ENCODE measurements around the gene VAC14.
"Not testable (repeated sequence)": the region's sequence is repeated elsewhere in the genome, so short reads cannot be mapped to it uniquely, and the experiment has no call there.

The VAC14 gene

DNA sequence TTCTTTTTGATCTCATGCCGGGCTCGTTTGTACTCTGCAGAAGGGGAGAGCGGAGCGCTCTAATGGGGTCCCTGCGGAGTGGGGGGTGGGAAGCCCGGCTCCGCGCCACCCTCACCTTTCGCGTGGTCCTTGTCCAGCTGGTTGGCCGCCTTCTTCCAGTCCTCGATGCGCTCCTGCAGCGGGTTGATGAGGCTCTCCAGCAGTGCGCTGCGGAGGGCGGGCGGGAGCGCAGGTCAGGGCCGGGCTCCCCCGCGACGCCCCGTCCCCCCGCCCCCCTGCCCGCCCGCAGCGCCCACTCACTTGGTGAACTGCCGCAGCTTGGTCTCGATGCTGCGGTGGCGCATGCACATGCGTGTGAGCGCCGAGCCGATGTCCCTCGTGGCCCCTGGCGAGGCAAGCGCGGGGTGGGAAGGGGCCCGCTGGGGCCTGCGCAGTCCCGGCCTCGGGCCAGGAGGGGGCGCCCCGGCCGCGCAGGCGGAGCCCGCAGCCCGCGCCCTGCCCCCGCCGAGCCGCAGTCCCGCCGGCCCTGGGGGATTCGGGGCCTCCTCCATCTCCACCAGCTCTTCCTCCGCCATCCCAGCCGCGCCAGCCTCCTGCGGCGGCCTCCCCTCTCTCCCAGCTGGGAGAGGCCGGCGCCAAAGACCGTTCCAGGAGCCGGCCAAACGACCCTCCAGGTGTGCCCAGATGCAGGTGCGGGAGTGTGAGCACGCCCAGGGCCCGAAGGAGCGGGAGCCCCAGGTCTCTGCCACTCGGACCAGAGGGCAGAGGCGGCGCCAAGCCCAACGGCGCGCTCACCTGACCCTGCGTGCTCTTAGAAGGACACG lies 121.1 kb downstream of the VAC14 start:
- no peak for DNase-seq (ENCODE audit: low spot score)

DNA sequence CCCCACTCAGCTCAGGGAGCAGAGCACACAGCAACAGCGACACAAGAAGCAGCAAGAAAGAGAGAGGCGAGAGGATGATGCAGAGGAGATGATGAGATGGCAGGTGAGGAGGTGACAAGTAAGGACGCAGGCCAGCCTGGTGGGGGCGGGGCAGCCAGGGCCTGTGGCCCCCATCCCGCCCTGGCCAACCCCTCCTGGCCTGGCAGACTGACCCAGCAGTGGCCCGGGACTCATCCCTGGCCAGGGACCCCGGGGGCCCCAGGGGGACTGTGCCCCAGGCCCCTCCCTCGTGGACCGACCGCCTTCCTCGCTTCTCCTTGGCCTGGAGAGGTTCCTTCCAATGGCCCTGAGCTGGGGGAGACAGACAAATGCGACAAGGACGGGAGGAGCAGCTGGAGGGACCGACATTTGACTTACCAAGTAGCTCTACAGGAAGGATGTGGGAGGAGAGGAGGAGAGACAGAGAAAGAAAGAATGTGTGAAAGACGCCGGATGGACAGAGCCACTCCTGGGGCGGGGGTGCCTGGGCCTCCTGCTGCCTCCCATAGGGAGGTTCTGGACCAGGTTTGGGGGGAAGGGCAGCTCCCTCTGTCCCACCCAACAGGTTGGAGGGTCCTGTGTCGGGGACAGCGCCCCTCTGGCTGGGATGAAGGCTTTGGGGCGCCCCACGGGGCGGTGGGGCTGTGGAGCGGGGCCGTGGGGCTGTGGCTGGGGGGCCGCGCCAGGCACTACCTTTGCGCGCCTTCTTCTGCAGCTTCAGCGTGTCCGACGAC lies 121.9 kb downstream of the VAC14 start:
- DNase-seq (ENCODE audit: low spot score) = no peak

DNA sequence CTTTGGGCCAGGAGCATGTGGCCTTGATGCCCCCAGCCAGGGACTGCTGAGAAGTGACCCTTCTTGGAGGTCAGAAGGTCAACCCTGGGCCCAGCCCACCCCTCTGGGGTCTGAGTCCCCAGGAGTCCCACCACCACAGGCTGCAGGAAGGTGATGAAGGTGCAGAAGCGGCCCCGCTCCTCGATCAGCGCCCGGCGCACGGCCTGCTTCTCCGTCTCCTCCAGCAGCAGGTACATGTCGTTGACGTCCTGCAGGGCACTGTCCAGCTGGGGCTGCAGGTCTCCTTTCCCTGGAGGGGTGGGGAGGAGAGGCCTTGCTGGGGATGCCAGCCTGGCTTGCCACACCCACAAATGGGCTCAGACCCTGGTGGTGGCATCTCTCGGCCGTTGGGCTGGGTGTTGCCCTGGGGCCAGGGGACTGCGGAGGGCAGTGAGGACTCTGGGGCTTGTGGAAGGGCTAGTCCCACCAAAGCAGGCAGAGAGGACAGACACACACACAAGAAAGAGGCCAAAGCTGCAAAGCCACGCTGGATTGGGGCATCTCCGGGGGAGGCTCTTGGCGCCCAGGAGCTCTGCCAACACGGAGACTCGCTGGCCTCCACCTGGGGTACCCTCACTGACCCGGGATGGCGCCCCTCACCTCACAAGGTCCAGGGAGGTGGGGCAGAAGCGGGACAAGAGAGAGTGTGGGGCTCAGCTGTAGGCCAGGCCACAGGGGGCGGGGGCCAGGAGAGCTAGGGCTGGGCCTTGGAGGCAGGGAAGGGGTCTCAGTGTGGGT lies 122.6 kb downstream of the VAC14 start:
- DNase-seq (ENCODE audit: low spot score) = no peak

DNA sequence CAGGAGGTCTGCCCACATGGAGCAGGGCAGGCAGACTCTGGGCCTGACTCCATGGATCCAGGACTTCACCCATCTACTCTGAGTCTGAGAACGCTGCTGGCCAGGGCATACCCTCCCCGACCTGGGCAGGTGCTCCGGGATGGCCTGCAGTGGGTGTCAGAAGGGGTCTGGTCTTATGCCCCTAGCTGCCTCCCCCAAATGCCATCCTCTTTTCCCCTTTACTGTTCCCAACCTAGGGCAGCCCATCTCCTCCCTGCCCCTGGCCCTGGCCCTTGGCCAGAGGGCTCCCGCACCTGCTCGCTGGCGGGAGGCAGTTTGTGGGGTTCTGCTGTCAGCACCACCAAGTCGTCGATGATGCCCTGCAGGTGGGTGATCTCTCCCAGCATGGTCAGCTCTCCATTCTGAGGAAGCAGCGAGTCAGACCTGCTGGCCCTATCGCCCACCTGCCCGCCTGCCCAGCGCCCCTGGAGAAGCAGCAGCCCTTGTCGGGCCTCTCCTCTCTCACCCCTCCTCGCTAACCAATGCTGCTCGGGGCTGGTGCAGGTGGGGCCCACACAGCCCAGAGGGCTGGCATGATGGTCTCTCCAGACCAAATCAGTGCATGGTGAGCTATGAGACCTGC lies 123.3 kb downstream of the VAC14 start:
- DNase-seq (ENCODE audit: low spot score) = no peak

- DNase-seq (ENCODE audit: low spot score) = no peak
Observed at GRCh38 chr16:70676675-70677498, 124.1 kb downstream of the VAC14 start.

DNA sequence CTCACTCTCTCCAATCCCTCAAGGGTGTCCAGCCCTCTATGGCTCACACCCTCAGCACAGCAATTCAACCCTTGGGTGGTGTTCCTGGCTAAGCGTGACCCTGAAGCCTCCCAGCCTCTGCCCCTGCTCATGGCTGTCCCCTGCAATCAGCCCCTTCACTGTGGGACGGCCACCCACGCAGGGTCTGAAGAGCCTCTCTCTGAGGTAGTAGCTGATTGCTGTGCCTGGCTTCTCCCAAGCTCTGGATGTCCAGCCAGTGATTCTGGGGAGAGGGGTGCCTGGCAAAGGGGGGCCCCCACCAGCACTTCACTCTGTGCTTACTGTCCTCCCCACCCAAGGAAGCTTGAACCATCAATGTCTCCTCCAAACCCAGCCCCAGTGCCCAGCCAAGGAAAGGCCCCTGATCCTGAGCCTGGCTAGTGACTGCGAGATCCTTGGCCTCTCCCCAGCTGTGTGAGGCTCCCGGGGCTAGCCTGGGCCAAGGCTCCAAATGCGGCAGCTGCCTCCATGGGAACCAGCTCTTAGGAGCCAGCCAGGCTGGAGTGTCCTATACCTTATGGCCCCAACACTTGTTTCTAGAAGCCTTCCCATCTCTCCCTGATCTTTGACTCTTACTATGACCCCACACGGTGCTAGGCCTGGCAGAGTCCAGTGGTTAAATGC lies 125.0 kb downstream of the VAC14 start:
- no peak for DNase-seq (ENCODE audit: low spot score)

DNA sequence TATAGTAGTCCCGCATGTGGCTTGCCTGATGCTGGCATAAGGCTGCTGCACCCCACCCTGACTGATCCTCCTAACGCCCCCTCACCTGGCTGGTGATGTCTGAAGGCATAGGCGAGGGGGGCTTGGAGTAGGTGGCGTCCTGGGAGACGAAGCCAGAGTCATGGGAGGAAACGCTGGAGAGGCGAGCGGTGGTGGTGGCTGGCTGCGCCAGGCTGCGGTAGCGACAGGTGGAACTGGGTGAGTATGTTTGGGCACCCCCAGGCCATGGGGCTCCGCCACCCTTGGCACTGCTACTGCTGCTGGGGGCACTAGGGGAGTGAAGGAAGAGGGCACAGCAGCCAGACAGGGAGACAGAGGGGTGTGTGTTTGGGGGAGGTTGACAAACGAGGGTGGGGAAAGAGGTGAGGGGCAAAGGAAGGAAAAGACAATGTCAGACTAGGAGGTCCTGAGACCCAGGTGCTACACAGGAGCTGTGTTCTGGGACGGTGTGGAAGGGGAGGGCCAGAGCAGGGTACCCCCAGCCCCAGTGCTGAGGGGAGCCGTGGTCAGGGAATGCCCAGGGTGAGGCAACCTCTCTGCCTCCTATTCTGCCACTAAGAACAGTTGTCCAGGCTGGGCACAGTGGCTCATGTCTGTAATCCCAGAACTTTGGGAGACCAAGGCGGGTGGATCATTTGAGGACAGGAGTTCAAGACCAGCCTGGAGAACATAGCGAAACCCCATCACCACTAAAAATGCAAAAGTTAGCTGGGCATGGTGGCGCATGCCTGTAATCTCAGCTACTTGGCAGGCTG lies 126.5 kb downstream of the VAC14 start:
- no peak for DNase-seq (ENCODE audit: low spot score)

DNA sequence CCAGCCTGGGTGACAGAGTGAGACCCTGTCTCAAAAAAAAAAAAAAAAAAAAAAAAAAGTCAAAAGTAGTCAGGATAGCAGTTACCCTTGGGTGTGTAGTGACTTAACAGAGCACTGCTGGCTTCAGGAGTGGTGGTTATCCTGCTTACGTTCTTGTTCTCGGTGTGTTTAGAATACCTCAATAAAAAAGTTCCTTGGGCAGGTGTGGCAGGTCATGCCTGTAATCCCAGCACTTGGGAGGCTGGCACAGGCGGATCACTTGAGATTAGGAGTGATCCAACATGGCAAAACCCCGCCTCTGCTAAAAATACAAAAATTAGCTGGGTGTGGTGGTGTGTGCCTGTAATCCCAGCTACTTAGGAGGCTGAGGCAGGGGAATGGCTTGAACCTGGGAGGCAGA lies 130.0 kb downstream of the VAC14 start:
- not testable (repeated sequence) for DNase-seq (ENCODE audit: low spot score)

DNA sequence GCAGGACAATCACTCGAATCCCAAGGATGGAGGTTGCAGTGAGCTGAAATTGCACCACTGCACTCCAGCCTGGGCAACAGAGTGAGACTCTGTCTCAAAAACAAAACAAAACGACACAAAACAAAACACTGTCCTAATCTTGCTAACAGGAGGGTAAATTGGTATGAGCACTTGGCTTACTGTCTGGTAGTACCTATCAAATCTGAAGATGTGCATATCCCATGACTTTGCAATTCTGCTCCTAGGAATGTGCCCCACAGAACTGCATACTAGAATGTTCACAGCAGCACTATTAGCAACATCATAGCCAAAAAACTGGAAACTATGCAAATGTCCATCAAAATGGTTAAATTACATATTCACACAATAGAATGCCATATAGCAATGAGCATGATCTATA lies 130.8 kb downstream of the VAC14 start:
- DNase-seq (ENCODE audit: low spot score) = no peak

DNA sequence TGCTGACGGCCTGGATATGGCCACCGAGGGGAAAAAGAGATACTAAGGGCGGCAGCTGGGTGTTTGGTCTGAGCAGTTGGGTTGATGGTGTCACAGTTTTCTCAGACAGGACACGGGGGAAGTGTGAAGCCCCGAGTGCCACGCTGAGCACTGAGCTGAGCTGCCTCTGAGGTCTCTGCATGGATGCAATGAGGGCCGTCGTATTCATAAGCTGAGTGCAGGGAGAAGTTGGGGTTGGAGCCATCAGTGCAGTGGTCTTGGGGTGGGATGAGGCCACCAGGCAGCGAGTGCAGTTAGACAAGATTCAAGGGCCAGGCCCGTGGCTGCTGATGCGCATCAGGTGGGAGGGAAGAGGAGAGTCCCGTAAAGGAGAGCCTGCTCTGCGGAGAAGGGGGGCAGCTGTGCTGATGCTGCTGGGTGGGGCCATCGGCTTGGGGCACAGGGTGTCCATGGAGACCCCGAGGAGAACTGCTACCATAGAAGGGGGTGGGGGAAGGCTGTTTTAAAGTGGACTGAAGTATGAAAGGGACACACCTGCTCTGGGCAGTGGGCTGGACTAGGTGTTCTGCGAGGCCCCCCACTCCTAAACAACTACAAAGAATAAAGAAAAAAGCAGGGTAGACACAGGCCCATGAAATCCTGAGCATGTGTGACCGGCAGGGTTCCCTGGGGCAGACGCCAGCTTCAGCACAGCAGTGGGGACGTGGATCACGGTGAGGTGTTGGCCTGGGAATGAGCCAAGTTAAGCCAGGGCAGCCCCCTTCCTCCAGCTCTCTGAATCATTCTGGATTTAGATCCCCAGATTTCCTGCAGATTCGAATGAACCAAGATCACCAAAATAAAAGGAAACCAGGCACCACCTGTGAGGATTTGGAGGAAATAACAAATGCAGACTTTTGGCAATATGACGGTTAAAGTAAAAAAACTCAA lies 134.9 kb downstream of the VAC14 start:
- no peak for DNase-seq (ENCODE audit: low spot score)

- DNase-seq (ENCODE audit: low spot score) = no peak
Observed at GRCh38 chr16:70665113-70665694, 135.8 kb downstream of the VAC14 start.

DNA sequence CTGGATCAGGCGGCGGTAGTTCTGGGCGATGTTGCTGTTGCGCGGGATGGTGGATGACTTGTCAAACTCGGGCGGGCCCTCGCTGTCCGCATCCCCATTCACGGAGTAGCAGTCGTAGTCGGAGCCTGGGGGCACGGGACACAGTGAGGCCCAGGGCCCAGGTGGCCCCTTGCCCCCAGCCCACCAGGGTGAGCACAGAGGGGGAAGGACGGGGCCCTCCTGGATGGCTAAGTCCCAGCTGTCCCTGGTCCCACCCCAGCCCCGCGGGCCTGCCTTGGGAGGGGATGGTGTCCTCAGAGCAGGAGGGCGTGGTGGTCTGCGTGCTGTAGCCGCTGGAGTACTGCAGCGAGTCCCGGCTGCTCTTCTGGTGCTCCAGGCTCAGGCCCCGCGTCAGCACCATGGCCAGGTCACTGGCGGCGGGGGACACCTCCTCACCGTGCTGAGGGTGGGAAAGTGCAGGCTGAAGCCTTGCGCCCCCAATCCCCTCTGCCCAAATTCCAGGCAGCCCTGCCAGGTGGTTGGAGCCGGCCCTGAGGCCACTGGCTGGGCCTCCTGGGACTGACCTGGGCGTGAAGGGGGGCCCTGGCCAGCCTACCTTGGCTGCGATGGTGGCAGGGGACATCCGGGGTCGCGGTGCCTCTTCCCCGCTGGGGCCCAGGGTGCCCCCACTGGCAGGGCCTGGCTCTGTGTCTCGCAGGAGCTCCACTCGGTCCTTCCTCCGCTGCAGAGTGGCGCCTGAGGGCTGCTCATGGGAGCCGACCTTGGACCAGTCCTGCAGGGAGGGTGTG lies 136.4 kb downstream of the VAC14 start:
- DNase-seq (ENCODE audit: low spot score) = no peak

DNA sequence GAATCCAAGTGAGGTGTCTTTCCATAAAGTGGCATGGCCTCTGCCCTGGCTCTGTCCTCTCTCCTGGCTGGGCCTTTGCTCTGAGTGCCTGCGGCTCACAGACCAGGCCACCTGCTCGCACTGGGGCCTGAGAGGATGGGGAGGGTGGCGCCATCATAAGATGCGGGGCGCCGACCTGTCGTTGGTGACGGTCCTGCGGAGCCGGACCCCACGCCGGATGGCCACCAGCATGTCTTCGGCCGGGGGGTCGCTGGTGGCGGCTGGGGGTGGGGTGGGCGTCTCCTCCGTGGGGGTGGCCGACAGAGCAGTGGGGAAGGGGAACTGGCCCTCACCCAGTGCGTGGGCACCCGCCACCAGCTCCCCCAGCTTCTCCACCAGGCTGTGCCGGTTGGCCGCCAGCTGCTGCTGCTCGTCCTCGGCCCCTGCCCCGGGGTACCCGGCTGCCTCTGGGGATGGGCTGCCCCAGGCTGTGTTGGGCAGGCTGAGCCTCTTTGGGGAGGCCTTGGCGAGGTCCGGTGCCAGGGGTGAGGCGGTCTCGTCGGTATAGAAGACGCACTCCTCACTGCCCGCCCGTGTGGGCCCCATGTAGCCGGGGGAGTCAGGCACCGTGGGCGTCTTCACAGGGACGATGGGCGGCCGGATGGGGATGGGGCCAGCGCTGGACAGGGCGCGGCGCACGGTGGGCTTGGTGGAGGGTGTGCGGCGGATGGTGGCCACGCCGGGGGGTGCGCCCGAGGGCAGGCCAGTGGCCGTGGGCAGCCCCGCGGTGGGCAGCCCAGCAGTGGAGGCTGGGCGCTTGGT lies 137.2 kb downstream of the VAC14 start:
- DNase-seq (ENCODE audit: low spot score) = no peak

DNA sequence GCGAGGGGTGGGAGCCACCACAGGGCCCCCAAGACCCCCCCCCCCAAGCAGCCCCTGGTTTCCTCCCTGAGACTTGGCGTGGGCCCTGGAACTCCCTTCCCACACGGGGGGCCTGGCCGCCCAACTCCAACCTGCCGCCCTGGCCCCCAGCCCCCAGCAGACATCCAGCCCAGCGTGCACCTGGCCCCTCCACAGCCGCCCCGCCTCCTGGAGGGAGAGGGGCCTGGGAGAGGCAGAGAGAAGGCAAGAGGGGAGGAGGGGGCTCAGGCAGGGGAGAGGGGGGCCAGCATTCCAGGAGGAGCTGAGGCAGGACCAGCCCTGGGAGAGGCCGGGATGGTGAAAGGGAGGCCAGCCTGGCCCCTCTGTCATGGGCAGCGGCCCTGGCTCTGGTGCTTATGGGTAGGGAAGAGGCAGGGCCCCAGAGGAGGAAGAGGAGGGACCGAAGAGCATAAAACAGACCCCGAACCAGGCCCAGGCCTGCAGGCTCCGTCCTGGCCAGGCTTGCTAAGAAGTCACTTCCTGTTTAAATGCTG lies 137.9 kb downstream of the VAC14 start:
- DNase-seq (ENCODE audit: low spot score) = peak; percentile 33

- no peak for DNase-seq (ENCODE audit: low spot score)
Observed at GRCh38 chr16:70661918-70662641, 138.9 kb downstream of the VAC14 start.

GRCh38 chr16:70661534-70661917 lies 139.4 kb downstream of the VAC14 start:
- no peak for DNase-seq (ENCODE audit: low spot score)

All from kidney capillary endothelial cell (primary cell).